ENCODE data around the gene CDH13. TPM values are rescaled to one million over a fixed set of nuclear protein-coding genes. Genes with fewer than 3 reads are reported as not detected.

The CDH13 gene
- total and polyA plus RNA-seq, 2 donors (not counting 1 experiment from before 2014, with no cell fraction given), result 27.6 to 96.7 TPM

- H3K79me2 ChIP-seq (ENCODE audit: control insufficient read depth, insufficient read depth, low read length), result no peaks in the 10 kb centered on the region
- no peak overlapping the region for H3K4me2 ChIP-seq (ENCODE audit: extremely low read depth, insufficient read depth, low read length)
- no peak for DNase-seq (ENCODE audit: low read depth in 2 of 2)
- no peaks in the 10 kb centered on the region for H4K20me1 ChIP-seq (ENCODE audit: control insufficient read depth, extremely low read depth, insufficient read depth, low read length)
- no peak for TF ChIP-seq CTCF (conservative IDR thresholded peaks at IDR 0.05 in 1 of 2, IDR thresholded peaks at IDR 0.05 in 1 of 2; ENCODE audit: low read depth in 1 of 2, low read length in 2 of 2)
- H3K27ac ChIP-seq (ENCODE audit: insufficient read depth, low read length), result no peak overlapping the region
- no peaks in the 10 kb centered on the region for H3K36me3 ChIP-seq (ENCODE audit: control insufficient read depth, insufficient read depth, low read length)
- no peaks in the 10 kb centered on the region for H3K27me3 ChIP-seq (ENCODE audit: control insufficient read depth, insufficient read depth, low read length)
- no peak overlapping the region for H3K4me3 ChIP-seq (replicated peaks in 1 of 4; ENCODE audit: control extremely low read depth in 1 of 4, insufficient read depth in 1 of 4, low read depth in 3 of 4, low read length in 4 of 4)
- no peaks in the 10 kb centered on the region for H3K4me1 ChIP-seq (ENCODE audit: control insufficient read depth, extremely low read depth, insufficient read depth, low read length)
- H2AFZ ChIP-seq (ENCODE audit: low read length), result no peak overlapping the region
- no peak overlapping the region for H3K9ac ChIP-seq (ENCODE audit: insufficient read depth, low read length)
- H3K9me3 ChIP-seq (ENCODE audit: control insufficient read depth, insufficient read depth, low read depth, low read length), result no peaks in the 10 kb centered on the region
Observed at GRCh38 chr16:83682868-83683235, 1056.1 kb downstream of the CDH13 start.

GRCh38 chr16:83685615-83686165, 1058.9 kb downstream of the CDH13 start:
- no peak for DNase-seq (ENCODE audit: low read depth in 2 of 2)

GRCh38 chr16:83686726-83687125, 1060.0 kb downstream of the CDH13 start:
- no peak overlapping the region for H3K4me3 ChIP-seq (replicated peaks in 1 of 4; ENCODE audit: control extremely low read depth in 1 of 4, insufficient read depth in 1 of 4, low read depth in 3 of 4, low read length in 4 of 4)
- H3K79me2 ChIP-seq (ENCODE audit: control insufficient read depth, insufficient read depth, low read length), result no peaks in the 10 kb centered on the region
- H2AFZ ChIP-seq (ENCODE audit: low read length), result no peak overlapping the region
- H3K27ac ChIP-seq (ENCODE audit: insufficient read depth, low read length), result no peak overlapping the region
- peak in 1 of 2 donors; percentile 57 for DNase-seq (ENCODE audit: low read depth in 2 of 2)
- H3K27me3 ChIP-seq (ENCODE audit: control insufficient read depth, insufficient read depth, low read length), result no peaks in the 10 kb centered on the region
- no peaks in the 10 kb centered on the region for H3K4me1 ChIP-seq (ENCODE audit: control insufficient read depth, extremely low read depth, insufficient read depth, low read length)
- H3K9ac ChIP-seq (ENCODE audit: insufficient read depth, low read length), result no peak overlapping the region
- H3K9me3 ChIP-seq (ENCODE audit: control insufficient read depth, insufficient read depth, low read depth, low read length), result no peaks in the 10 kb centered on the region
- no peaks in the 10 kb centered on the region for H3K36me3 ChIP-seq (ENCODE audit: control insufficient read depth, insufficient read depth, low read length)
- no peak overlapping the region for H3K4me2 ChIP-seq (ENCODE audit: extremely low read depth, insufficient read depth, low read length)
- TF ChIP-seq CTCF (conservative IDR thresholded peaks at IDR 0.05 in 1 of 2, IDR thresholded peaks at IDR 0.05 in 1 of 2; ENCODE audit: low read depth in 1 of 2, low read length in 2 of 2), result no peak
- no peak for TF ChIP-seq EZH2 (IDR thresholded peaks at IDR 0.05; ENCODE audit: low read length, missing control alignments)
- H4K20me1 ChIP-seq (ENCODE audit: control insufficient read depth, extremely low read depth, insufficient read depth, low read length), result no peaks in the 10 kb centered on the region

More at GRCh38 chr16:83685615-83686165, 1058.9 kb downstream of the CDH13 start:
- Histone ChIP-seq H3K27ac (ENCODE audit: insufficient read depth, low read length) (no peak overlapping the region), H3K4me1 (ENCODE audit: control insufficient read depth, extremely low read depth, insufficient read depth, low read length) (no peaks in the 10 kb centered on the region), H3K36me3 (ENCODE audit: control insufficient read depth, insufficient read depth, low read length) (no peaks in the 10 kb centered on the region), H3K9ac (ENCODE audit: insufficient read depth, low read length) (no peak overlapping the region), H3K4me3 (replicated peaks in 1 of 4; ENCODE audit: control extremely low read depth in 1 of 4, insufficient read depth in 1 of 4, low read depth in 3 of 4, low read length in 4 of 4) (no peak overlapping the region), H4K20me1 (ENCODE audit: control insufficient read depth, extremely low read depth, insufficient read depth, low read length) (no peaks in the 10 kb centered on the region), H2AFZ (ENCODE audit: low read length) (no peak overlapping the region), H3K4me2 (ENCODE audit: extremely low read depth, insufficient read depth, low read length) (no peak overlapping the region), H3K9me3 (ENCODE audit: control insufficient read depth, insufficient read depth, low read depth, low read length) (no peaks in the 10 kb centered on the region), H3K27me3 (ENCODE audit: control insufficient read depth, insufficient read depth, low read length) (no peaks in the 10 kb centered on the region), H3K79me2 (ENCODE audit: control insufficient read depth, insufficient read depth, low read length) (no peaks in the 10 kb centered on the region)
- TF ChIP-seq EZH2 (IDR thresholded peaks at IDR 0.05; ENCODE audit: low read length, missing control alignments) (no peak), CTCF (conservative IDR thresholded peaks at IDR 0.05 in 1 of 2, IDR thresholded peaks at IDR 0.05 in 1 of 2; ENCODE audit: low read depth in 1 of 2, low read length in 2 of 2) (no peak)

Data from fibroblast of lung (primary cell).